RWPE1 (cell line): ENCODE data around the gene ITGAX.

Experiments
- CTCF ChIA-PET: fragments of 350-600 bp; sonication (Branson Sonifier 250); formaldehyde crosslinking; extraction: SDS; loops from one replicate; lab custom pipeline; 2021; lab: Yijun Ruan, JAX
- POLR2A ChIA-PET: fragments of 400-600 bp; formaldehyde crosslinking; extraction: SDS; loops from one replicate; lab custom pipeline; 2020; ENCODE audit warnings: antibody characterized with exemption; ENCODE audit not compliant: low non-redundant PET; lab: Yijun Ruan, JAX
- DNase-seq: peaks from one replicate; pipeline ENCODE4 v3.0.0; 2012; ENCODE audit warnings: low spot score
- H3K27ac ChIP-seq: fragments of 450-650 bp; 2 replicates; pipeline ENCODE4 v1.5.1; 2017
- TF ChIP-seq, protein P1 (sequence below): fragments of 450-650 bp; conservative IDR thresholded peaks from 2 replicates; pipeline ENCODE4 v1.5.1; 2017; ENCODE audit warnings: low read depth, mild to moderate bottlenecking

The ITGAX gene

DNA sequence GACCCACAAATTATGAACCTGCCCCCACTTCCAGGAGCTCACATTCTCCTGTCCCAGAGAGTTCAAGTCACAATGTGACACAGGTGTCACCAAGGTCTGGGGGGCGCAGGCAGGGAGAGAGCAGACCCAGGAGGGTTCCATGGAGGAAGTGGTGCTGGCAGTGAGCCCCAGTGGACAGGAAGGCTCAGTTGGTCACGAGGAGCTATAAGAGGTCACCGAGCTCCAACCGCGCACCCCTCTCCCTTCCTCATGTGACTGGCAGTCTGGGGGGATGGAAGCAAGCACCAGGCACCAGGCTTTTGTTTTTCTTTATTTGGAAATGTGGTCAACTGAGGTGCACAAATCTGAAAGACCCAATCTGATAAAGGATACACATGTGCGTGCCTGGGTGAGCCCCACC is 40.7 kb downstream of the ITGAX start:
- no peak for DNase-seq
- H3K27ac ChIP-seq, result no peak overlapping the region
- POLR2A ChIA-PET, result no interaction called here
- TF ChIP-seq, protein P1, sequence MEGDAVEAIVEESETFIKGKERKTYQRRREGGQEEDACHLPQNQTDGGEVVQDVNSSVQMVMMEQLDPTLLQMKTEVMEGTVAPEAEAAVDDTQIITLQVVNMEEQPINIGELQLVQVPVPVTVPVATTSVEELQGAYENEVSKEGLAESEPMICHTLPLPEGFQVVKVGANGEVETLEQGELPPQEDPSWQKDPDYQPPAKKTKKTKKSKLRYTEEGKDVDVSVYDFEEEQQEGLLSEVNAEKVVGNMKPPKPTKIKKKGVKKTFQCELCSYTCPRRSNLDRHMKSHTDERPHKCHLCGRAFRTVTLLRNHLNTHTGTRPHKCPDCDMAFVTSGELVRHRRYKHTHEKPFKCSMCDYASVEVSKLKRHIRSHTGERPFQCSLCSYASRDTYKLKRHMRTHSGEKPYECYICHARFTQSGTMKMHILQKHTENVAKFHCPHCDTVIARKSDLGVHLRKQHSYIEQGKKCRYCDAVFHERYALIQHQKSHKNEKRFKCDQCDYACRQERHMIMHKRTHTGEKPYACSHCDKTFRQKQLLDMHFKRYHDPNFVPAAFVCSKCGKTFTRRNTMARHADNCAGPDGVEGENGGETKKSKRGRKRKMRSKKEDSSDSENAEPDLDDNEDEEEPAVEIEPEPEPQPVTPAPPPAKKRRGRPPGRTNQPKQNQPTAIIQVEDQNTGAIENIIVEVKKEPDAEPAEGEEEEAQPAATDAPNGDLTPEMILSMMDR, result no peak
- CTCF ChIA-PET, result interaction anchor here (0.7 kb wide), 1 partner anchor 257 kb away, joined by 3 read pairs; no protein-coding TSS in a partner anchor

DNA sequence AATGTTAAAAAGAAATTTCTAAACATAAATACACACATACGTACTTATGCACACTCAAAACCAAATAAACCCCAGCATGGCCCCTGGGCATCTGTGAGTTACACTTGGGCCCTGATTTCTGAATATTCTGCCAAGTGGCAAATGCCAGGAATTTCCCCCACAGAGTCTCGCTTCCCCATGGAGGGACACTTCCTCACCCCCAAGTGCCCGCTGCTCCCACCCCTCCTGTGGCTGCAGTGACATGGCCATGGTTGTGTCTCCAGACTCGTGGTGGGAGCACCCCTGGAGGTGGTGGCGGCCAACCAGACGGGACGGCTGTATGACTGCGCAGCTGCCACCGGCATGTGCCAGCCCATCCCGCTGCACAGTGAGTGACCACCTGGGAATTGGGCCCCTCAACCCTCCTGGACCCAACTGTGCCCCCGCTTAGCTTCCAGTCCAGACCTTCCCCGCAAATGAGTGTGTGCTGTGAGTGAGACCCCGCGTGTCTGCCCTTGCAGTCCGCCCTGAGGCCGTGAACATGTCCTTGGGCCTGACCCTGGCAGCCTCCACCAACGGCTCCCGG is 42.2 kb downstream of the ITGAX start:
- TF ChIP-seq, protein P1, result no peak
- CTCF ChIA-PET, result no interaction called here
- DNase-seq, result no peak
- POLR2A ChIA-PET, result no interaction called here
- no peak overlapping the region for H3K27ac ChIP-seq

DNA sequence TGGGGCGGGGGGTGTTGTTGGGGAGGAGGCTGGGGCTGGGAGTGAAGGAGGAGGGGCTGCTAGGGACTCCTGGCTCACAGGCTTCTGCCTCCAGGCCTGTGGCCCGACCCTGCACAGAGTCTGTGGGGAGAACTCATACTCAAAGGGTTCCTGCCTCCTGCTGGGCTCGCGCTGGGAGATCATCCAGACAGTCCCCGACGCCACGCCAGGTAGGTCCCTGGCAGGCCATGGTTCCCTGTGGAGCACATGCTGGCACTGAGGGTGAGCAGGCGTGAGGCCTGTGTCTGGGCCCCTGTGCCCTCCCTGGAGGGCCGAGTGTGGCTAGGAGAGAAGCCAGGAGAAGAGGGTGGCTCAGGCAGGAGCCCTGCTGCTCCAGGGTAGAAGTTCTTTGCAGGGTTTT is 42.7 kb downstream of the ITGAX start:
- no peak for DNase-seq
- H3K27ac ChIP-seq, result no peak overlapping the region
- TF ChIP-seq, protein P1, result no peak
- CTCF ChIA-PET, result no interaction called here
- POLR2A ChIA-PET, result no interaction called here

DNA sequence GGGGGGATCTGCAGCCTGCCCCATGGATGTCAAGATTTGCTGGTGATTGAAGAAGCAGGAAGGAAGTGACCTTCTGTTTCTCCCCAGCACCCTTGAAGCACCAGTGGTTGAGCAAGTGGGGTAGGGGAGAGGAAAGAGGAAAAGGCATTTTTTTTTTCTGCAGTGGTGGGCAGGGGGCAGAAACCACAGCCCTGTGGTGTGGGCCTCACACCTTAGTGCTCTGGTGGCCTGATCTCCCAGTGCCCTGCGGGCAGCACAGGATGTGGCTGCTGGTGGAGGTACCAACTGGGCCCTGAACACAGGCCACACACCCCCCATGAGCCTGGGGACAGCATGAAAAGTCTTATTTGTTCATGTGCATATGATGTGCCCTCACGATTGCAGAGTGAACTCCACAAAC is 45.2 kb downstream of the ITGAX start:
- TF ChIP-seq, protein P1, result no peak
- ChIA-PET CTCF (interaction anchor here (0.7 kb wide), 1 partner anchor 74 kb away, joined by 3 read pairs; no protein-coding TSS in a partner anchor), POLR2A (no interaction called here)
- no peak overlapping the region for H3K27ac ChIP-seq
- no peak for DNase-seq

DNA sequence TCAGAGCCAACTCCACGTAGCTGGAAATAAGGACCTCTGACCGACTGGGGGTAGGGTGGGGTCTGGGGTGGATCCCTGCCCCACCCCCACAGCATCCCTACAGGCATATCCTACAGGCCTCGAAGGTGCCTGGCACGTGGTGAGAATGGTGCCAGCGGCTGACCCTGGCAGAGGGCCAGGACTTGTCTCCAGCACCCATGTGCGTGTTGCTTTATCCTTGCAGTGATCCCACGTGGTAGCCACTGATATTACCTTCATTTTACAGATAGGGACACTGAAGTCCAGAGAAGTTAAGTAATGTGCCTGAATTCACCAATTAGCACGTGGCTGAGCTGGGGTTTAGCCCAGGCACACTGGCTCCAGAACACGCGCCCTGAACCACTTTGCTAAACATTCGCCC is 46.5 kb downstream of the ITGAX start:
- TF ChIP-seq, protein P1, result no peak
- no peak for DNase-seq
- ChIA-PET CTCF (no interaction called here), POLR2A (no interaction called here)
- H3K27ac ChIP-seq, result no peak overlapping the region

DNA sequence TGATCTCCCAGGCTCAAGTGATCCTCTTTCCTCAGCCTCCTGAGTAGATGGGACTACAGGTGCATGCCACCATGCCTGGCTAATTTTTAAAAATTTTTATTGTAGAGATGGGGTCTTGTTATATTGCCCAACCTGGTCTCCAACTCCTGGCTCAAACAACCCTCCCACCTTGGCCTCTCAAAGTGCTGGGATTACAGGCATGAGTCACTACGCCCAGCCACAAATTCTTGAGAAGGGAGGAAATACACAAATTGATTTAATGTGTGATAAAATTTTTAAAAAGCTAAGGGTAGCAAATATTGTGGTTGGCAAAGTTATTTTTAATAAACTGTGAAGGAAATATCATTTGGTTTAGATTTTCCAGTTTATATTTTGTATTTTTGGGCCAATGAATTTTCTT is 47.7 kb downstream of the ITGAX start:
- no peak for DNase-seq
- ChIA-PET CTCF (no interaction called here), POLR2A (no interaction called here)
- H3K27ac ChIP-seq, result no peak overlapping the region
- TF ChIP-seq, protein P1, result no peak
